PFSK-1 (cell line): Measurements from ENCODE around the gene F3.

Experiments used
- FOXP2 ChIP-seq: optimal IDR thresholded peaks from 2 replicates; pipeline ENCODE3; 2011; ENCODE audit warnings: borderline replicate concordance, control low read depth, inconsistent platforms; ENCODE audit not compliant: insufficient read depth; ENCODE audit errors: extremely low read length, extremely low read depth
- POLR2AphosphoS5 ChIP-seq: IDR thresholded peaks from 2 replicates; pipeline ENCODE4 v1.6.1; 2012; ENCODE audit warnings: low read depth, mild to moderate bottlenecking, control low read depth, low read length, moderate library complexity
- REST ChIP-seq, 2 experiments: IDR thresholded peaks; 2 replicates each; pipeline versions ENCODE4 v1.6.1 to v1.8.0; 2011 to 2012; ENCODE audit warnings: low read depth in 2 of 2, low read length in 2 of 2, control low read depth in 1 of 2, inconsistent platforms in 1 of 2, mild to moderate bottlenecking in 1 of 2, moderate library complexity in 1 of 2; ENCODE audit not compliant: insufficient read depth in 1 of 2
- SIN3A ChIP-seq: IDR thresholded peaks from 2 replicates; pipeline ENCODE4 v1.6.1; 2012; ENCODE audit warnings: mild to moderate bottlenecking, low read length, moderate library complexity, borderline replicate concordance; ENCODE audit not compliant: insufficient read depth
- TAF1 ChIP-seq: IDR thresholded peaks from 2 replicates; pipeline ENCODE4 v1.6.1; 2012; ENCODE audit warnings: low read length, control low read depth, borderline replicate concordance; ENCODE audit not compliant: insufficient read depth

Gene F3

GRCh38 chr1:94580367-94581115, 39.0 kb upstream of the F3 start:
- TF ChIP-seq TAF1 = no peak
- no peak for TF ChIP-seq REST (IDR thresholded peaks at IDR 0.05; ENCODE audit: insufficient read depth in 1 of 2, low read depth in 2 of 2, low read length in 2 of 2)
- TF ChIP-seq SIN3A = no peak
- no peak for TF ChIP-seq POLR2AphosphoS5
- TF ChIP-seq FOXP2 = no peak

- TF ChIP-seq FOXP2 = no peak
- no peak for TF ChIP-seq TAF1
- no peak for TF ChIP-seq REST (IDR thresholded peaks at IDR 0.05; ENCODE audit: insufficient read depth in 1 of 2, low read depth in 2 of 2, low read length in 2 of 2)
- no peak for TF ChIP-seq SIN3A
These were observed 38.3 kb upstream of the F3 start for GRCh38 chr1:94579876-94580294.

- TF ChIP-seq SIN3A (no peak), REST (IDR thresholded peaks at IDR 0.05; ENCODE audit: insufficient read depth in 1 of 2, low read depth in 2 of 2, low read length in 2 of 2) (no peak), POLR2AphosphoS5 (no peak), TAF1 (no peak), FOXP2 (no peak)
These were observed 37.3 kb upstream of the F3 start for GRCh38 chr1:94578856-94579255.

- TF ChIP-seq TAF1 (no peak), REST (IDR thresholded peaks at IDR 0.05; ENCODE audit: insufficient read depth in 1 of 2, low read depth in 2 of 2, low read length in 2 of 2) (no peak), FOXP2 (no peak), SIN3A (no peak), POLR2AphosphoS5 (no peak)
These were observed 31.2 kb upstream of the F3 start for GRCh38 chr1:94572780-94573179.

GRCh38 chr1:94565901-94566300, 24.3 kb upstream of the F3 start:
- TF ChIP-seq POLR2AphosphoS5 (no peak), FOXP2 (no peak), REST (IDR thresholded peaks at IDR 0.05; ENCODE audit: insufficient read depth in 1 of 2, low read depth in 2 of 2, low read length in 2 of 2) (no peak), SIN3A (no peak), TAF1 (no peak)
